ENCODE data around the gene SSRP1. TPM values are rescaled to one million over a fixed set of nuclear protein-coding genes. Genes with fewer than 3 reads are reported as not detected.

SSRP1 gene
- total RNA-seq, 1 donor, result 61.7 TPM

DNA sequence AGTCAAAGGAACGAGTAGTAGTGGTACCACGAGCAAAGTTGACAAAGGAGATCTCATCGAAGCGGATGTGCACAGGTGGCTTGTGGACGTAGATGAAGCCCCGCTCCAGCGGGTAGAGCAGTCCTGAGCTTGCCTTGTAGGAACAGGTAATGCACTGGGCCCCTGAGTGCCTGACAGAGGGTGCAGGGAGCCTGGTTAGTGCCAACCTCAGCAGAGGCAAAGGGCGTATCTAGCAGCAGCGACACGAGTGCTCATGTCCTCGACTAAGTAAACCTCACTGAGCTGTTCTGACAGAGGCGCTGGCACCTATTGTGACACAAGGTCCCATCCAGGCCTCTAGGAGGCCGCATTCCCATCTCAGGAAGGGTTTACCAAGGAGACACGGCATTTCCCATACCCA lies 4.0 kb downstream of the SSRP1 start:
- H3K4me3 ChIP-seq (ENCODE audit: low read depth, low read length), result no peak overlapping the region
- TF ChIP-seq CTCF (IDR thresholded peaks at IDR 0.05; ENCODE audit: insufficient read depth, low read depth, low read length), result no peak
- no peak for DNase-seq (ENCODE audit: low read depth)

GRCh38 chr11:57330029-57330428 lies 5.7 kb downstream of the SSRP1 start:
- DNase-seq (ENCODE audit: low read depth), result no peak
- TF ChIP-seq CTCF (IDR thresholded peaks at IDR 0.05; ENCODE audit: insufficient read depth, low read depth, low read length), result no peak
- no peak overlapping the region for H3K4me3 ChIP-seq (ENCODE audit: low read depth, low read length)

- no peak for DNase-seq (ENCODE audit: low read depth)
- H3K4me3 ChIP-seq (ENCODE audit: low read depth, low read length), result no peak overlapping the region
- TF ChIP-seq CTCF (IDR thresholded peaks at IDR 0.05; ENCODE audit: insufficient read depth, low read depth, low read length), result no peak
Measured at GRCh38 chr11:57327721-57328120, 8.0 kb downstream of the SSRP1 start.

DNA sequence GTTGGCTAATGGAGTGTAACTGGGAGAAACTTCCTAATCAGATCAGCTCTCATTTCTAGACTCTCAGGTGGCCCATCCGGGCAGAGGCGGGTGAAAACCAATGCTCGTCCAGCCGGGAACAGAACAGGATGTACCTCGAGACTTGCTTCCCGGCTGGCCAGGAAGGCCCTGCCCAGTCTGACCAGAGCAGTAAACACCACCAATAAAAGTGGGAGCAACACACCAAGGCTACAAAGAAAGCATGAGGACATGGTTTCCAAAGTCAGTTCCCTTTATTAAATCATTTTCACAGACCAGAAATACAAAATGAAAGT lies 10.0 kb downstream of the SSRP1 start:
- no peak for TF ChIP-seq CTCF (IDR thresholded peaks at IDR 0.05; ENCODE audit: insufficient read depth, low read depth, low read length)

GRCh38 chr11:57324886-57325734 lies 10.6 kb downstream of the SSRP1 start, which contains the start of gene TNKS1BP1:
Gene TNKS1BP1, minus strand, starts transcription at chr11:57324952. Its CDS starts 3,067 bp downstream, at chr11:57321885.
- peak within 1 kb of the TSS; percentile 85 for H3K4me3 ChIP-seq (ENCODE audit: low read depth, low read length)
- DNase-seq (ENCODE audit: low read depth), result peak; percentile 99
- no peak for TF ChIP-seq CTCF (IDR thresholded peaks at IDR 0.05; ENCODE audit: insufficient read depth, low read depth, low read length)

More for the DNA sequence above, 10.0 kb downstream of the SSRP1 start:
- peak overlapping the region; percentile 85 for H3K4me3 ChIP-seq (ENCODE audit: low read depth, low read length)
- DNase-seq (ENCODE audit: low read depth), result no peak

- no peak for TF ChIP-seq CTCF (IDR thresholded peaks at IDR 0.05; ENCODE audit: insufficient read depth, low read depth, low read length)
- peak; percentile 65 for DNase-seq (ENCODE audit: low read depth)
- peak overlapping the region; percentile 85 for H3K4me3 ChIP-seq (ENCODE audit: low read depth, low read length)
Measured at GRCh38 chr11:57324154-57324885, 11.4 kb downstream of the SSRP1 start.

Measured in fibroblast of villous mesenchyme (primary cell).